ENCODE measurements around the gene FRMD7.
A peak's percentile ranks its signal among the peaks of the same experiment; 100 is the strongest.

FRMD7 gene

GRCh38 chrX:132094164-132094563 lies 33.7 kb downstream of the FRMD7 start:
- DNase-seq (ENCODE audit: low spot score) = no peak
- ChIA-PET POLR2A (ENCODE audit: low non-redundant PET) (no interaction called here), CTCF (no interaction called here)
- TF ChIP-seq, protein P1, sequence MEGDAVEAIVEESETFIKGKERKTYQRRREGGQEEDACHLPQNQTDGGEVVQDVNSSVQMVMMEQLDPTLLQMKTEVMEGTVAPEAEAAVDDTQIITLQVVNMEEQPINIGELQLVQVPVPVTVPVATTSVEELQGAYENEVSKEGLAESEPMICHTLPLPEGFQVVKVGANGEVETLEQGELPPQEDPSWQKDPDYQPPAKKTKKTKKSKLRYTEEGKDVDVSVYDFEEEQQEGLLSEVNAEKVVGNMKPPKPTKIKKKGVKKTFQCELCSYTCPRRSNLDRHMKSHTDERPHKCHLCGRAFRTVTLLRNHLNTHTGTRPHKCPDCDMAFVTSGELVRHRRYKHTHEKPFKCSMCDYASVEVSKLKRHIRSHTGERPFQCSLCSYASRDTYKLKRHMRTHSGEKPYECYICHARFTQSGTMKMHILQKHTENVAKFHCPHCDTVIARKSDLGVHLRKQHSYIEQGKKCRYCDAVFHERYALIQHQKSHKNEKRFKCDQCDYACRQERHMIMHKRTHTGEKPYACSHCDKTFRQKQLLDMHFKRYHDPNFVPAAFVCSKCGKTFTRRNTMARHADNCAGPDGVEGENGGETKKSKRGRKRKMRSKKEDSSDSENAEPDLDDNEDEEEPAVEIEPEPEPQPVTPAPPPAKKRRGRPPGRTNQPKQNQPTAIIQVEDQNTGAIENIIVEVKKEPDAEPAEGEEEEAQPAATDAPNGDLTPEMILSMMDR (conservative IDR thresholded peaks at IDR 0.05; ENCODE audit: low read depth) = no peak
- no peak overlapping the region for H3K27ac ChIP-seq

- no peak overlapping the region for H3K27ac ChIP-seq
- ChIA-PET POLR2A (ENCODE audit: low non-redundant PET) (interaction anchor here (0.5 kb wide), 1 partner anchor 125 kb away, joined by 3 read pairs; no protein-coding TSS in a partner anchor), CTCF (interaction anchor here (1.1 to 1.5 kb wide), 2 partner anchors 108 to 126 kb away, joined by 3 to 5 read pairs; partner anchors contain the start of gene RAP2C)
- no peak for DNase-seq (ENCODE audit: low spot score)
- TF ChIP-seq, protein P1 (conservative IDR thresholded peaks at IDR 0.05; ENCODE audit: low read depth) = no peak
Observed at GRCh38 chrX:132093239-132093860, 34.5 kb downstream of the FRMD7 start.

- peak; percentile 30 for DNase-seq (ENCODE audit: low spot score)
- POLR2A ChIA-PET (ENCODE audit: low non-redundant PET) = interaction anchor here (0.5 kb wide), 1 partner anchor 125 kb away, joined by 3 read pairs; no protein-coding TSS in a partner anchor
- TF ChIP-seq, protein P1 (conservative IDR thresholded peaks at IDR 0.05; ENCODE audit: low read depth) = peak; percentile 37
- no peak overlapping the region for H3K27ac ChIP-seq
- CTCF ChIA-PET = interaction anchor here (0.6 to 1.5 kb wide), 6 partner anchors 13 to 539 kb away, joined by 3 to 6 read pairs (median 4); partner anchors contain the start of gene RAP2C
Observed at GRCh38 chrX:132092439-132093065, 35.3 kb downstream of the FRMD7 start.

DNA sequence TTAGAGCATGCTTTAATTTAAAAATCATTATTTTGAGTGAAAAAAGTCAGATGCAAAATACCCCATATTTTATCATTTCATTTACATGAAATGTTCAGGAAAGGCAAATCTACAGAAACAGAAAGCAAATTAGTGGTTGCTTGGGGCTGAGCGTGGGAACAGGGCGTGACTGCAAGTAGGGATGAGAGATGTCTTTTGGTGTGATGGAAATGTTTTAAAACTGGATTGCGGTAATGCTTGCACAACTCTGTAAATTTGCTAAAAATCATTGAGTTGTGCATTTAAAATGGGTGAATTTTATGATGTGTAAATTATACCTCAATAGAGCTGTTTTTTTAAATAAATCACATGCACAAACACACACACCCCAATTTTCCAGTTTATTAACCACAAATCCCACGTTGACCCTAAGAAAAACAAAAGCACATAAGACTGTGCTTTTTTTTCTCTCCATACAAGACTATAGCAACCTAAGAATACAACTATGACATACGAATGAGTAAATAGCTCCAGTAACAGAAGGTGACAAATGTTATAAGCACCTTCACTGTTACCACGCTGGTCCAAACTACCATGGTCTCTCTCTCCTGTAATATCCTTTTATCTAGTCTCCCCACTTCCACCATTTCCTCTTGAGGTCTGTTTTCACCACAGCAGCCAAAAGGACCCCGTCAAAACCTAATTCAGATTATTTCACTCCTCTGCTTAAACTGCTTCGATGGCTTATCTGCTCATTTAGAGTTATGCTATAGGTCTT lies 37.2 kb downstream of the FRMD7 start:
- no peak for DNase-seq (ENCODE audit: low spot score)
- CTCF ChIA-PET = interaction anchor here (0.6 to 0.7 kb wide), 2 partner anchors 24 to 1246 kb away, joined by 3 to 4 read pairs; no protein-coding TSS in a partner anchor
- TF ChIP-seq, protein P1 (conservative IDR thresholded peaks at IDR 0.05; ENCODE audit: low read depth) = no peak

DNA sequence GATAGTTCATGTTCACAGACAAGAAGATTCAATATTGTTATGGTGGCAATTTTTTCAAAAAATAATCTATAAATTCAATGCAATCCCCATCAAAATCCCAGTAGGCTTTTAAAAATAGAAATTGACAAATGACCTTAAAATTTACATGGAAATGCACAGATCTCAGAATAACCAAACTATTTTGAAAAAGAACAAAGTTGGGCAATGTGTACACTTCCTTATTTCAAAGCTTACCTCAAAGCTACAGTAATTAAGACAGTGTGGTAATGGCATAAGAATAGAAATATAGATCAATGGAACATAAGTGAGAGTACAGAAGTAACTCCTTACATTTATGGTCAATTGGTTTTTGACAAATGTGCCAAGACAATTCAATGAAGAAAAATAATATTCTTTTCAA lies 39.0 kb downstream of the FRMD7 start:
- TF ChIP-seq, protein P1 (conservative IDR thresholded peaks at IDR 0.05; ENCODE audit: low read depth) = no peak
- no peak for DNase-seq (ENCODE audit: low spot score)
- H3K27ac ChIP-seq = no peak overlapping the region
- CTCF ChIA-PET = no interaction called here
- POLR2A ChIA-PET (ENCODE audit: low non-redundant PET) = no interaction called here

More for the DNA sequence above, 37.2 kb downstream of the FRMD7 start:
- H3K27ac ChIP-seq = no peak overlapping the region
- POLR2A ChIA-PET (ENCODE audit: low non-redundant PET) = no interaction called here

DNA sequence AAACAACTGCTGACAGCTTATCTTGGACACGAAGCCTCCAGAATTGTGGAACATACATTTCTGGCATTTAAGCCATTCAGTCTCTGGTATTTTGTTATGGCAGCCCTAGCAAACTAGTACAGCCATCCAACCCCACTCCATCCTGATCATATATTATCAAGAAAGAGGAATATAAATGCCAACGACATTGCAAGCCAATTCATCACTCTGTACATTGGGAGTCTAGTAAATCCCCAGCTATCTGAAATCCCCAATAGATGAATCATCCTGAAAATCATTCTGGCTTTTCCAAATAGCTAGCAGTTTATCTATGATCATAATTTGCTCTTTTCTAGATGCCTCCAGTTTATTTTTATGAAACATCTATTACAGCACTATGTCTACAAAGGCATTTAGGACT lies 41.1 kb downstream of the FRMD7 start:
- ChIA-PET POLR2A (ENCODE audit: low non-redundant PET) (no interaction called here), CTCF (interaction anchor here (0.6 kb wide), 1 partner anchor 301 kb away, joined by 4 read pairs; no protein-coding TSS in a partner anchor)
- no peak overlapping the region for H3K27ac ChIP-seq
- TF ChIP-seq, protein P1 (conservative IDR thresholded peaks at IDR 0.05; ENCODE audit: low read depth) = no peak
- peak; percentile 12 for DNase-seq (ENCODE audit: low spot score)
